Raji (cell line): ENCODE results near the gene RNF187.
A peak's percentile ranks its signal among the peaks of the same experiment; 100 is the strongest.

Experiments
- POLR2A ChIP-seq: IDR thresholded peaks from 2 replicates; pipeline ENCODE4 v1.6.1; 2011; ENCODE audit warnings: low read depth, low read length, control low read depth; ENCODE audit not compliant: insufficient read depth

The RNF187 gene

GRCh38 chr1:228455715-228456114 is 31.5 kb upstream of the RNF187 start:
- TF ChIP-seq POLR2A = no peak

GRCh38 chr1:228456252-228457016 is 30.7 kb upstream of the RNF187 start:
- TF ChIP-seq POLR2A = no peak

- TF ChIP-seq POLR2A = no peak
These were observed 30.2 kb upstream of the RNF187 start for GRCh38 chr1:228457017-228457395.

GRCh38 chr1:228457396-228458176 is 29.6 kb upstream of the RNF187 start:
- TF ChIP-seq POLR2A = peak; percentile 82

- TF ChIP-seq POLR2A = 0 out of 2 replicates have a peak, but pooled peaks have one; percentile 22
These were observed 27.8 kb upstream of the RNF187 start for GRCh38 chr1:228459091-228459993.

- no peak for TF ChIP-seq POLR2A
These were observed 26.4 kb upstream of the RNF187 start for GRCh38 chr1:228460821-228461220.

- no peak for TF ChIP-seq POLR2A
These were observed 24.6 kb upstream of the RNF187 start for GRCh38 chr1:228462560-228462959.

- no peak for TF ChIP-seq POLR2A
These were observed 24.1 kb upstream of the RNF187 start for GRCh38 chr1:228463009-228463558.

GRCh38 chr1:228463559-228464455 is 23.4 kb upstream of the RNF187 start:
- no peak for TF ChIP-seq POLR2A

GRCh38 chr1:228464487-228464983 is 22.6 kb upstream of the RNF187 start:
- no peak for TF ChIP-seq POLR2A

- no peak for TF ChIP-seq POLR2A
These were observed 22.0 kb upstream of the RNF187 start for GRCh38 chr1:228465141-228465540.

GRCh38 chr1:228465571-228466146 is 21.5 kb upstream of the RNF187 start:
- TF ChIP-seq POLR2A = no peak

GRCh38 chr1:228469413-228470162 is 17.6 kb upstream of the RNF187 start:
- TF ChIP-seq POLR2A = no peak
